ENCODE results near the gene MLLT6.

DNA sequence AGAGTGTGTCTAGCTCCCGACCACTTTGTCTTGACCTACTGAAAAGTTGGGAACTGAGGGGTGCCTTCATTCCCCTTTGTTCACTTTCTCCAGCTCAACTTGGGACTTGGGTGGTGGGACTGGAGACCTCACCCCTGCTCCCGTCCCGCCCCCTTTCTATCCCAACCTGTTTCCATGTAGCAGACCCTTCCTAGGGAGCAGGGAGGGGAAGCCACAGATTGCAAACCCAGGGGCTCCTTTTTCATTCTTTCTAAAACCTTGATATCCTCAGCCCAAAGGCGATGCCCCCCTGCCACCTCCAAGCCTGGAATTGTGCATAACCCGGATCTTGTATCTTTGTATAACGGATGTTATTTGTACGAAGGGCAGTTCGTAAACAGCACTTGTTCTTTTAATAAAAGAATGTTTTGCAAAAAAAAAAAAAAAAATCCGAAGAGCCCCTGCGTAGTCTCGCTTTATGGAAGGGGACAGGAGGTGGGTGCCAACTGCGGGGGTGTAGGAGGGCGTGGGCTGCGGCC is 24.4 kb downstream of the MLLT6 start:
- TF ChIP-seq, protein P1, sequence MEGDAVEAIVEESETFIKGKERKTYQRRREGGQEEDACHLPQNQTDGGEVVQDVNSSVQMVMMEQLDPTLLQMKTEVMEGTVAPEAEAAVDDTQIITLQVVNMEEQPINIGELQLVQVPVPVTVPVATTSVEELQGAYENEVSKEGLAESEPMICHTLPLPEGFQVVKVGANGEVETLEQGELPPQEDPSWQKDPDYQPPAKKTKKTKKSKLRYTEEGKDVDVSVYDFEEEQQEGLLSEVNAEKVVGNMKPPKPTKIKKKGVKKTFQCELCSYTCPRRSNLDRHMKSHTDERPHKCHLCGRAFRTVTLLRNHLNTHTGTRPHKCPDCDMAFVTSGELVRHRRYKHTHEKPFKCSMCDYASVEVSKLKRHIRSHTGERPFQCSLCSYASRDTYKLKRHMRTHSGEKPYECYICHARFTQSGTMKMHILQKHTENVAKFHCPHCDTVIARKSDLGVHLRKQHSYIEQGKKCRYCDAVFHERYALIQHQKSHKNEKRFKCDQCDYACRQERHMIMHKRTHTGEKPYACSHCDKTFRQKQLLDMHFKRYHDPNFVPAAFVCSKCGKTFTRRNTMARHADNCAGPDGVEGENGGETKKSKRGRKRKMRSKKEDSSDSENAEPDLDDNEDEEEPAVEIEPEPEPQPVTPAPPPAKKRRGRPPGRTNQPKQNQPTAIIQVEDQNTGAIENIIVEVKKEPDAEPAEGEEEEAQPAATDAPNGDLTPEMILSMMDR (IDR thresholded peaks at IDR 0.05) = no peak
- no peak for TF ChIP-seq POLR2A (IDR thresholded peaks at IDR 0.05)
